ENCODE results near the gene KIF3A.

Gene KIF3A

DNA sequence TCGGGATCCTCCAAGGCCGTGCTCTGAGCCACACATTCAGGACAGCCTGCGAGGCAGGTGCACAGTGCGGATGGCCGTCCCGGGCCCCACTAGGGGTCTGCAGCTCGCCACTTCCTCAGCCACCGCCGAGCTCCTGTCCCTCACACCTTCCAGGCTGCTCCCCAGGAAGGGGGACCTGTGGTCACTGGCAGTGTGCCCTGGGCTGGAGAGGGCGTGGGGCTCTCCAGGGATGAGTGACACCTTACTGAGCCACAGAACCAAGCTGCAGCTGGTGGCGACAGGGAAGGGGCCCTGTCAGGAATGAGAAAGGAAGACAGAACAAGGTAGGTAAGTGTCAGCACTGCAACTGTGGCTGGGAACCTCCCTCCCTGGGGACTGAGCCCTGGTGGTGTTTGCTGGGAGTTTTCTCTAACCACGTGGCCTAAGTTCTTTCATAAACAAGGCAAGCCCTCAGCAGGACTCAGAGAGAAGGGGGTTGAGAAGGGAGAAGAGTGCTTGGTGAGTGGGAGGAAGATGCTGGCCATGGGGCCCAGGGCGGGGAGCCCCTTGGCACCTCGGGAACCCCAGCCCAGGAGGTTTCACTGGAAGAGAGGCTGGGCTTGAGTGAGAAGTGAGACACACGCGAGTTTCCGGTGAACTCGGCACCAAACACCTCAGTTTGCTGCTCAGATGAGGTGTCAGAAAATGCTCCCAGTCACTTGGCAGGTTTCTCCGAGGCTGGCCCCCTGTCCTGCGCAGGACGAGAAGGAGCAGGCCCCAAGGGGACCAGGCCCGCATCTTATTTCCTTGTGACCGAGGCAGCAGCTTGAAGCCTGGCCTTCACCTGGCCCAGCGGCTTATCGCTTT lies 74.2 kb downstream of the KIF3A start:
- TF ChIP-seq, protein P1, sequence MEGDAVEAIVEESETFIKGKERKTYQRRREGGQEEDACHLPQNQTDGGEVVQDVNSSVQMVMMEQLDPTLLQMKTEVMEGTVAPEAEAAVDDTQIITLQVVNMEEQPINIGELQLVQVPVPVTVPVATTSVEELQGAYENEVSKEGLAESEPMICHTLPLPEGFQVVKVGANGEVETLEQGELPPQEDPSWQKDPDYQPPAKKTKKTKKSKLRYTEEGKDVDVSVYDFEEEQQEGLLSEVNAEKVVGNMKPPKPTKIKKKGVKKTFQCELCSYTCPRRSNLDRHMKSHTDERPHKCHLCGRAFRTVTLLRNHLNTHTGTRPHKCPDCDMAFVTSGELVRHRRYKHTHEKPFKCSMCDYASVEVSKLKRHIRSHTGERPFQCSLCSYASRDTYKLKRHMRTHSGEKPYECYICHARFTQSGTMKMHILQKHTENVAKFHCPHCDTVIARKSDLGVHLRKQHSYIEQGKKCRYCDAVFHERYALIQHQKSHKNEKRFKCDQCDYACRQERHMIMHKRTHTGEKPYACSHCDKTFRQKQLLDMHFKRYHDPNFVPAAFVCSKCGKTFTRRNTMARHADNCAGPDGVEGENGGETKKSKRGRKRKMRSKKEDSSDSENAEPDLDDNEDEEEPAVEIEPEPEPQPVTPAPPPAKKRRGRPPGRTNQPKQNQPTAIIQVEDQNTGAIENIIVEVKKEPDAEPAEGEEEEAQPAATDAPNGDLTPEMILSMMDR (IDR thresholded peaks at IDR 0.05; ENCODE audit: low read depth, low read length, missing control alignments), result no peak
- in situ Hi-C loops (cut with HindIII; ENCODE audit: low sequenced_read_pairs), result no loop called here
- H3K4me3 ChIP-seq (ENCODE audit: low read depth, low read length), result no peak overlapping the region
- DNase-seq (ENCODE audit: low read depth), result no peak

DNA sequence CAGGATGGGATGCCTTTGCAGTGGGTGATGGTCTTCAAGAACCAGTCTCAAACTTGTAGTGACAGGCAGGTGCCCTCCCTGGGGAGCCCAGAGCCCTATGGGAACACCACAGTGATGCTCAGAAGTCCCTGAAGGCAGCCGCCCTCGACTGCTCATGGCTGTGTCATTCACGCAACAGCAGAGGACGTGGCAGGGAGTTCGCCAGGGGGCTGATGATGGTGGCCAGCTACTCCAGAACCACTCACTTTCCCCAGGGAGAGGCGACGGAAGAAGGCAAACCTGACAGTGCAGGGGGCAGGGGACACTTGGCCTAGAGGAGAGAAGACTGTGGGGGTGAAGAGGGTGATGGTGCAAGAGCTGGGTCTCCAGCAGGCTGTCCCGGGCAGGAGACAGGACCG lies 75.3 kb downstream of the KIF3A start:
- in situ Hi-C loops (cut with HindIII; ENCODE audit: low sequenced_read_pairs), result no loop called here
- TF ChIP-seq, protein P1 (IDR thresholded peaks at IDR 0.05; ENCODE audit: low read depth, low read length, missing control alignments), result no peak

GRCh38 chr5:132661231-132662003 lies 75.9 kb downstream of the KIF3A start:
- in situ Hi-C loops (cut with HindIII; ENCODE audit: low sequenced_read_pairs), result no loop called here
- TF ChIP-seq, protein P1 (IDR thresholded peaks at IDR 0.05; ENCODE audit: low read depth, low read length, missing control alignments), result no peak
- H3K4me3 ChIP-seq (ENCODE audit: low read depth, low read length), result no peak overlapping the region
- no peak for DNase-seq (ENCODE audit: low read depth)

More for the DNA sequence above, 75.3 kb downstream of the KIF3A start:
- H3K4me3 ChIP-seq (ENCODE audit: low read depth, low read length), result no peak overlapping the region
- DNase-seq (ENCODE audit: low read depth), result no peak

DNA sequence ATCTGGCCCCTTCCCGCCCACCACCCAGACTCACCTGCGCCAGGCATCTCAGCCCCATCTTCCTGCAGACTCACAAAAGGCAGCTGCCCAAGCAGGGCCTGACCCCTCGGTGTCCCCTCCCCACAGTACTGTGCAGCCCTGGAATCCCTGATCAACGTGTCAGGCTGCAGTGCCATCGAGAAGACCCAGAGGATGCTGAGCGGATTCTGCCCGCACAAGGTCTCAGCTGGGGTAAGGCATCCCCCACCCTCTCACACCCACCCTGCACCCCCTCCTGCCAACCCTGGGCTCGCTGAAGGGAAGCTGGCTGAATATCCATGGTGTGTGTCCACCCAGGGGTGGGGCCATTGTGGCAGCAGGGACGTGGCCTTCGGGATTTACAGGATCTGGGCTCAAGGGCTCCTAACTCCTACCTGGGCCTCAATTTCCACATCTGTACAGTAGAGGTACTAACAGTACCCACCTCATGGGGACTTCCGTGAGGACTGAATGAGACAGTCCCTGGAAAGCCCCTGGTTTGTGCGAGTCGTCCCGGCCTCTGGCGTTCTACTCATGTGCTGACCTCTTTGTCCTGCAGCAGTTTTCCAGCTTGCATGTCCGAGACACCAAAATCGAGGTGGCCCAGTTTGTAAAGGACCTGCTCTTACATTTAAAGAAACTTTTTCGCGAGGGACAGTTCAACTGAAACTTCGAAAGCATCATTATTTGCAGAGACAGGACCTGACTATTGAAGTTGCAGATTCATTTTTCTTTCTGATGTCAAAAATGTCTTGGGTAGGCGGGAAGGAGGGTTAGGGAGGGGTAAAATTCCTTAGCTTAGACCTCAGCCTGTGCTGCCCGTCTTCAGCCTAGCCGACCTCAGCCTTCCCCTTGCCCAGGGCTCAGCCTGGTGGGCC lies 77.5 kb downstream of the KIF3A start:
- TF ChIP-seq, protein P1 (IDR thresholded peaks at IDR 0.05; ENCODE audit: low read depth, low read length, missing control alignments), result no peak
- DNase-seq (ENCODE audit: low read depth), result no peak
- in situ Hi-C loops (cut with HindIII; ENCODE audit: low sequenced_read_pairs), result no loop called here

DNA sequence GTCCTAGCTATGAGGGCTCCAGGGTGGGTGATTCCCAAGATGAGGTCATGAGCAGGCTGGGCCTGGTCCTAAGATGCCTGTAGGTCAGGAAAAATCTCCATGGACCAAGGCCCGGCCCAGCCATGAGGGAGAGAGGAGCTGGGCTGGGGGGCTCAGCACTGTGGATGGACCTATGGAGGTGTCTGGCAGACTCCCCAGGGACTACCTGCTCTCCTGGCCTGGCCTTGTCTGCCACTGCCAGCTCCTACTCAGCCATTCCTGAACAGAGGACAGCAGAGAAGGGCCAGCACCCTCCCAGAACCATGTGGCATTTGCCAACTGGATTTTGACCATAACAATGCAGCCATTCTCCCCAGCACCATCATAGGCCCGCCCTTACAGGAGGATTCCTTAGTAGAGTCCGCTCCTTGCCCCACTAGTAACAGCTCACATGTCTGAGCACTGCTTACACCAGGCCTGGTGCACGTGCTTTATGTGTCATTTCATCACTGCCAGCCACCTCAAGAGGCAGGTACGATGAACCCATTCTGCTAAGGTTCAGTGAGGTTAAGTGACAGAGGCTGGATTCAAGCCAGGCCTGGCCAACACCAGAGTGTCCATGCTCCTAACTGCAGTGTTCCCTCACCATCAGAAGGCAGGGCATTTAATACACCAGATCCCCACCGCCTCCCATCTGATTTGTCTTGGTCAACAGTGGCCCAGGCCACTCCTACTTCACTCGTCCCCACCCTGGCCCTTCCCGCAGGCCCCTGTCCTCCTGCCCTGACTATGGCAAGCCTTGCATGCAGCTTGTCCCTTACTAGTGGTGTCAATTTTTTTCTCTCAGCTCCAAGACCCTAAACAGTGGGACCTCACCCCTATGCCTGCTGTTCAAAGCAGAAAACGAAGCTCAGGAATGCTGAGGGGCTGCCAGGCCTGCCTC lies 78.7 kb downstream of the KIF3A start:
- in situ Hi-C loops (cut with HindIII; ENCODE audit: low sequenced_read_pairs), result no loop called here
- DNase-seq (ENCODE audit: low read depth), result no peak
- TF ChIP-seq, protein P1 (IDR thresholded peaks at IDR 0.05; ENCODE audit: low read depth, low read length, missing control alignments), result no peak
- H3K4me3 ChIP-seq (ENCODE audit: low read depth, low read length), result no peak overlapping the region

More for the DNA sequence above, 77.5 kb downstream of the KIF3A start:
- H3K4me3 ChIP-seq (ENCODE audit: low read depth, low read length), result no peak overlapping the region

All from astrocyte of the cerebellum (primary cell).